Hepatocyte (in vitro differentiated cells): Measurements from ENCODE around the gene CDH15.

Source experiments
- CTCF ChIP-seq: fragments of 200-600 bp; sonication (generic); IDR thresholded peaks from 2 replicates; pipeline ENCODE4 v1.5.1; 2016; ENCODE audit warnings: antibody characterized with exemption, mild to moderate bottlenecking; ENCODE audit not compliant: poor library complexity
- EZH2phosphoT487 ChIP-seq: fragments of 200-600 bp; sonication (generic); IDR thresholded peaks from one replicate; pipeline ENCODE4 v1.6.1; 2018; ENCODE audit warnings: antibody characterized with exemption, mild to moderate bottlenecking, low read depth, moderate library complexity; ENCODE audit not compliant: unreplicated experiment, severe bottlenecking

- TF ChIP-seq CTCF: no peak
- TF ChIP-seq EZH2phosphoT487: no peak
Observed at GRCh38 chr16:89209522-89210044, 38.0 kb downstream of the CDH15 start.
